Endothelial cell of umbilical vein (primary cell): Measurements from ENCODE around the gene TCHP.

Source experiments
- CTCF ChIP-seq, 2 donors: IDR thresholded peaks; 1 replicate in 1 of 2; 2 replicates in 1 of 2; pipeline ENCODE4 v1.5.1; 2011; ENCODE audit warnings: low read length in 2 of 2, mild to moderate bottlenecking in 2 of 2, moderate library complexity in 2 of 2, control low read depth in 1 of 2, inconsistent platforms in 1 of 2, low read depth in 1 of 2; ENCODE audit not compliant: insufficient read depth in 1 of 2; ENCODE audit errors: extremely low read depth in 1 of 2
- EZH2 ChIP-seq: IDR thresholded peaks from 2 replicates; pipeline ENCODE4 v1.6.1; 2012; ENCODE audit warnings: borderline replicate concordance, low read depth, mild to moderate bottlenecking, moderate library complexity, low read length, inconsistent platforms; ENCODE audit not compliant: severe bottlenecking
- FOS ChIP-seq: IDR thresholded peaks from 2 replicates; pipeline ENCODE4 v1.6.1; 2011; ENCODE audit warnings: mild to moderate bottlenecking, low read length, moderate library complexity, borderline replicate concordance; ENCODE audit not compliant: insufficient read depth
- GATA2 ChIP-seq: IDR thresholded peaks from 2 replicates; pipeline ENCODE4 v1.7.0; 2011; ENCODE audit warnings: low read depth, mild to moderate bottlenecking, moderate library complexity, mixed read lengths, low read length; ENCODE audit not compliant: insufficient read length, insufficient read depth
- JUN ChIP-seq: IDR thresholded peaks from 2 replicates; pipeline ENCODE4 v1.6.1; 2011; ENCODE audit warnings: borderline replicate concordance, low read depth; ENCODE audit not compliant: insufficient read length, insufficient read depth
- MAX ChIP-seq: IDR thresholded peaks from 2 replicates; pipeline ENCODE4 v1.6.1; 2011; ENCODE audit not compliant: insufficient read depth, insufficient read length
- MYC ChIP-seq: IDR thresholded peaks from one replicate; pipeline ENCODE4 v1.6.1; 2011; ENCODE audit warnings: mild to moderate bottlenecking, low read depth, low read length
- POLR2A ChIP-seq: IDR thresholded peaks from 2 replicates; pipeline ENCODE4 v1.6.1; 2012; ENCODE audit warnings: low read depth, mild to moderate bottlenecking, control low read depth, low read length
- POLR2AphosphoS5 ChIP-seq: IDR thresholded peaks from 2 replicates; pipeline ENCODE4 v1.6.1; 2012; ENCODE audit warnings: low read depth, mild to moderate bottlenecking, control low read depth, low read length, moderate library complexity; ENCODE audit not compliant: insufficient read depth

- TF ChIP-seq POLR2AphosphoS5 (no peak), EZH2 (no peak), CTCF (IDR thresholded peaks at IDR 0.05; ENCODE audit: extremely low read depth in 1 of 2, insufficient read depth in 1 of 2, low read depth in 1 of 2, low read length in 2 of 2) (no peak), FOS (no peak), MAX (no peak), JUN (no peak), POLR2A (no peak), MYC (no peak), GATA2 (no peak)
These were observed 32.9 kb downstream of the TCHP start for GRCh38 chr12:109932878-109933503.
